Thyroid gland (tissue), 4 donors: Measurements from ENCODE around the gene SCN10A. TPM values are rescaled to one million over a fixed set of nuclear protein-coding genes. Genes with fewer than 3 reads are reported as not detected.

Source experiments
- DNase-seq, 2 donors: peaks; one replicate each; pipeline ENCODE4 v3.0.0-alpha.2; 2019
- H3K27ac ChIP-seq, 3 donors: fragments of 200-600 bp; sonication (generic); 1 replicate in 2 of 3; 2 replicates in 1 of 3; pipeline ENCODE4 v1.5.1; 2016 to 2019; ENCODE audit warnings: mild to moderate bottlenecking in 1 of 3, moderate library complexity in 1 of 3
- H3K27me3 ChIP-seq: fragments of 200-600 bp; sonication (generic); one replicate; pipeline ENCODE4 v1.5.1; 2019
- H3K36me3 ChIP-seq, 2 donors: fragments of 200-600 bp; sonication (generic); one replicate each; pipeline ENCODE4 v1.5.1; 2016 to 2019
- H3K4me1 ChIP-seq, 2 donors: fragments of 200-600 bp; sonication (generic); one replicate each; pipeline ENCODE4 v1.5.1; 2017 to 2019
- H3K4me3 ChIP-seq, 3 donors: fragments of 200-600 bp; sonication (generic); replicated peaks in 1 of 3; 1 replicate in 2 of 3; 2 replicates in 1 of 3; pipeline ENCODE4 v1.5.1; 2016; ENCODE audit warnings: mild to moderate bottlenecking in 1 of 3
- H3K9me3 ChIP-seq: fragments of 200-600 bp; sonication (generic); one replicate; pipeline ENCODE4 v1.5.1; 2017
- CTCF ChIP-seq, 6 experiments: fragments of 200-600 bp in 3 of 6; fragments of 450-650 bp in 3 of 6; sonication (generic) in 3 of 6; IDR thresholded peaks; one replicate each; pipeline ENCODE4 v1.5.1; 2016 to 2019; ENCODE audit warnings: antibody characterized with exemption in 6 of 6, mild to moderate bottlenecking in 2 of 6, inconsistent platforms in 1 of 6, moderate library complexity in 1 of 6
- POLR2A ChIP-seq, 2 donors: fragments of 450-650 bp; IDR thresholded peaks; one replicate each; pipeline ENCODE4 v1.6.1; 2017; ENCODE audit warnings: antibody characterized with exemption in 2 of 2, mild to moderate bottlenecking in 2 of 2, moderate library complexity in 1 of 2
- WGBS, 2 donors: methylation state at CpG; one replicate each; pipeline ENCODE4 v1.1.5; 2017; 5-methylcytosine and 5-hydroxymethylcytosine counted together
- intact Hi-C: fragments of 100-400 bp; cut with DNase I; formaldehyde crosslinking; loops from one replicate; pipeline ENCODE4 v1.15.1; 2023
- total RNA-seq, 4 donors: library from RNA; depleted of rRNA; stranded (reverse); fragments of >200 nt; gene quantifications; one replicate each; pipeline ENCODE4 v1.2.3, GENCODE V29; 2016

SCN10A gene
- total RNA-seq, 4 donors from 2014 or later: not detected

- DNase-seq: no peak
- 89 to 90% methylated on average over 2 of the region's 2 CpGs for WGBS, 2 donors
- Histone ChIP-seq H3K27me3 (no peaks in the 10 kb centered on the region), H3K4me1 (no peaks in the 10 kb centered on the region), H3K36me3 (no peaks in the 10 kb centered on the region), H3K27ac (no peak overlapping the region), H3K9me3 (no peaks in the 10 kb centered on the region), H3K4me3 (no peak overlapping the region)
- intact Hi-C loops: no loop called here
- TF ChIP-seq POLR2A (IDR thresholded peaks at IDR 0.05) (no peak), CTCF (IDR thresholded peaks at IDR 0.05) (no peak)
Observed at GRCh38 chr3:38713121-38713520, 102.9 kb downstream of the SCN10A start.

DNA sequence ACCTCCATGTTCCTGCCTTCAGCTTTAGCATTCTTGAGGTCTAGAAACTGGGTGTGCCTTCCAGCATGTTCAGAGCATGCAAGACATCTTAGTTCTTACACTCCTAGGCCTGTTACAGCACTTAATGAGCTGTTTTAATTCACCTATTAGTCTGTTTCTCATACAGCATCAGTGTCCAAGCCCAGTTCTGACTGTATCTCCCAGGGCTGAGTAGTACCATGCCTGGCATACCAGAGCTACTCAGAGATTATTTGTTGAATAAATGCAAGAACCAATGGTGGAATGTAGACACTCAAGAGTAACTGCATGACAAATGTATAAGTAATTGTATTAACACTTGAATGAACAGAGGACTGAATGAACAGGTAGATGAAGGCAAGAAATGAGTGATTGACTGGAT lies 104.7 kb downstream of the SCN10A start:
- TF ChIP-seq CTCF (IDR thresholded peaks at IDR 0.05) (no peak), POLR2A (IDR thresholded peaks at IDR 0.05) (no peak)
- Histone ChIP-seq H3K4me3 (no peak overlapping the region), H3K27ac (no peak overlapping the region), H3K9me3 (no peaks in the 10 kb centered on the region), H3K4me1 (no peaks in the 10 kb centered on the region), H3K27me3 (no peaks in the 10 kb centered on the region), H3K36me3 (no peaks in the 10 kb centered on the region)
- DNase-seq: no peak
- intact Hi-C loops: no loop called here

DNA sequence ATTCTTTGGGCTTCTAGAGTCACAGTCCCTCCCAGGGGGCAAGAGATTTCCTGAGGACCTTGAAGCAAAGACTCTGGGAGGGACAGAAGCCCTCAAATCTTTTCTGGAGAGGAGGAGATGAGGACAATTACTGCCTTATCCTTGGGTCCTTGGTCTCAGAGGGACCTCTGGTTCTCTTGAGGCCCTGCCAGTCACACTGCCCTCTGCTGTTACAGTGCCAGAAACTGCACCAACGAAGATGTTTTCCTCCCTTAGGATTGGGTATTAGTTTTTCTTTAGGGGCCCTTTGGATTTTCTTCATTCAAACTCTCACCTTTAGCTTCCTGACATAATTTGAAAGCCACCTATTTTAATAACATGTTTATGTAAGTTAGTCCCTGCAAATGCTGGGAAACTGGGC lies 108.3 kb downstream of the SCN10A start:
- H3K4me1 ChIP-seq: no peaks in the 10 kb centered on the region
- H3K36me3 ChIP-seq: no peaks in the 10 kb centered on the region
- intact Hi-C loops: no loop called here
- H3K27ac ChIP-seq: no peak overlapping the region
- no peaks in the 10 kb centered on the region for H3K9me3 ChIP-seq
- no peak overlapping the region for H3K4me3 ChIP-seq
- WGBS, 2 donors: 3 to 7% methylated on average over 1 of the region's 1 CpG
- TF ChIP-seq CTCF (IDR thresholded peaks at IDR 0.05) (no peak), POLR2A (IDR thresholded peaks at IDR 0.05) (no peak)
- DNase-seq: no peak
- no peaks in the 10 kb centered on the region for H3K27me3 ChIP-seq

DNA sequence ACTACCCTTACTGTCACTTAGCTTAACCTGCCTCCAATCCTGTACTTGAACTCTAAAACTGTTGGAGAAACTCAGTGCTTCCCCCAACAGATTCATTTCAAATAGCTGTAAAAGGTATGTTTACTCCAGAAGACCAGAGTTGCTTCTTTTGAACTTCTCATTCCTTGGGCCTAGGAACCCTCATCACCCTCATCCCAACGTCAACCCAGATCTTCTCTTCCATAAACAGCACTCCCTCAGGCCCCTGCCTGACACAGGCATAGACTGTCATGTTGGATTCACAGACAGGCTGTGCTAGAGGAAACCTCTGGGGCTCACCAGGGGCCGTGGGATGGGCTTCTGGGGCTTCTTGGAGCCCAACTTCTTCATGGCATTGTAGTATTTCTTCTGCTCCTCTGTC lies 109.1 kb downstream of the SCN10A start:
- Histone ChIP-seq H3K4me3 (no peak overlapping the region), H3K27me3 (no peaks in the 10 kb centered on the region), H3K9me3 (no peaks in the 10 kb centered on the region), H3K4me1 (no peaks in the 10 kb centered on the region), H3K27ac (no peak overlapping the region), H3K36me3 (no peaks in the 10 kb centered on the region)
- WGBS, 2 donors: 58 to 70% methylated on average over 2 of the region's 2 CpGs
- intact Hi-C loops: no loop called here
- TF ChIP-seq POLR2A (IDR thresholded peaks at IDR 0.05): no peak
- no peak for TF ChIP-seq CTCF (IDR thresholded peaks at IDR 0.05)
- no peak for DNase-seq

- intact Hi-C loops: no loop called here
- Histone ChIP-seq H3K4me3 (no peak overlapping the region), H3K27me3 (no peaks in the 10 kb centered on the region), H3K27ac (no peak overlapping the region), H3K4me1 (no peaks in the 10 kb centered on the region), H3K36me3 (no peaks in the 10 kb centered on the region), H3K9me3 (no peaks in the 10 kb centered on the region)
- WGBS, 2 donors: 73 to 80% methylated on average over 3 of the region's 3 CpGs
- TF ChIP-seq POLR2A (IDR thresholded peaks at IDR 0.05) (no peak), CTCF (IDR thresholded peaks at IDR 0.05) (no peak)
- DNase-seq: no peak
Observed at GRCh38 chr3:38702231-38702630, 113.8 kb downstream of the SCN10A start.
